ENCODE data around the gene ADCY3.

Gene ADCY3

DNA sequence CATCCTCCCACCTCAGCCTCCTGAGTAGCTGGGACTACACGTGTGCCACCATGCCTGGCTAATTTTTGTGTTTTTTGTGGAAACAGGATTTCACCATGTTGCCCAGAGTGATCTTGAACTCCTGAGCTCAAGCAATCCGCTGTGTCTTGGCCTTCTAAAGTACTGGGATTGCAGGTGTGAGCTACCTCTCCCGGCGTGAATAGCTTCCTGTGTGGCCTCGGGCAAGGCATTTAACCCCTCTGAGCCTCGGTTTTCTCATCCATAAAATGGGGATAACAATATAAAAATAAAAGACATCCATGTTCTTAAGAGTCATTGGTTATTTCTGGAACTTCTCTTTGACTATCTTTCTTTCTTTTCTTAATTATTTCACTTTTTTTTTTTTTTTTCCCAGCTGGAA is 19.3 kb upstream of the ADCY3 start:
- Histone ChIP-seq H3K9me3 (ENCODE audit: control extremely low read depth in 1 of 5, control insufficient read depth in 4 of 5, insufficient read depth in 2 of 5, low read depth in 1 of 5, low read length in 4 of 5) (no peaks in the 10 kb centered on the region), H3K27ac (ENCODE audit: insufficient read depth in 1 of 2, low read depth in 1 of 2, low read length in 2 of 2, poor library complexity in 1 of 2, severe bottlenecking in 2 of 2) (no peak overlapping the region), H3K4me3 (ENCODE audit: control insufficient read depth in 1 of 7, extremely low read depth in 1 of 7, insufficient read depth in 4 of 7, low read depth in 2 of 7, low read length in 6 of 7) (no peak overlapping the region), H3K4me1 (ENCODE audit: control extremely low read depth in 1 of 4, control insufficient read depth in 4 of 4, insufficient read depth in 4 of 4, low read length in 3 of 4) (no peaks in the 10 kb centered on the region), H3K27me3 (replicated peaks in 2 of 5; ENCODE audit: control insufficient read depth in 4 of 5, insufficient read depth in 5 of 5, low read length in 4 of 5) (no peaks in the 10 kb centered on the region), H3K36me3 (ENCODE audit: control insufficient read depth in 4 of 4, insufficient read depth in 4 of 4, low read length in 3 of 4) (peaks cover 0 to 5% (median 0%) of the 10 kb centered on the region in 4 experiments)
- 100% methylated on average over 2 of the region's 6 CpGs for WGBS (ENCODE audit: insufficient coverage)
- ChIA-PET CTCF (interaction anchor here (0.8 to 1.7 kb wide), 2 partner anchors 16 to 21 kb away, joined by 3 read pairs; no protein-coding TSS in a partner anchor), POLR2A (no interaction called here)
- DNase-seq = no peak

DNA sequence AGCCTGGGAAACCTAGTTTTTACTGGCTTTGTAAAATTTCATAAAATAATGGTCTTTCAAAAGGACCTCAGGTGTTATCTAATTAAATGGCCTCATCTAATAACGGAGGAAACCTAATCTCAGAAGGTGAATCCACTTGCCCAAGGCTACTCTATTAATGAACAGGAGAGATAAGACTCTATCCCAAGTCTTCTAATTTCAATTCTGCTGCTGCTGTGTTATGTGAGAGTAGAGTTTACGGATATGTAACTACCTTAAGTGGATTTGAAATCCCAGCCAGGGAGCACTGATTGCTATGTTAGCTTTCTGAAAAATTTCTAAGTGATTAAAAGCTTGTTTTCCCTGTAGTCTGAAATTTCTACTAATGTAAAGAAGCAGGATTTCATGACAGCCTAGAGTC is 17.2 kb upstream of the ADCY3 start:
- H3K4me3 ChIP-seq (ENCODE audit: control insufficient read depth in 1 of 7, extremely low read depth in 1 of 7, insufficient read depth in 4 of 7, low read depth in 2 of 7, low read length in 6 of 7) = no peak overlapping the region
- no peak overlapping the region for H3K27ac ChIP-seq (ENCODE audit: insufficient read depth in 1 of 2, low read depth in 1 of 2, low read length in 2 of 2, poor library complexity in 1 of 2, severe bottlenecking in 2 of 2)
- ChIA-PET CTCF (no interaction called here), POLR2A (no interaction called here)
- H3K4me1 ChIP-seq (ENCODE audit: control extremely low read depth in 1 of 4, control insufficient read depth in 4 of 4, insufficient read depth in 4 of 4, low read length in 3 of 4) = no peaks in the 10 kb centered on the region
- no peaks in the 10 kb centered on the region for H3K36me3 ChIP-seq (ENCODE audit: control insufficient read depth in 4 of 4, insufficient read depth in 4 of 4, low read length in 3 of 4)
- WGBS (ENCODE audit: insufficient coverage) = 100% methylated on average over 1 of the region's 2 CpGs
- no peaks in the 10 kb centered on the region for H3K27me3 ChIP-seq (replicated peaks in 2 of 5; ENCODE audit: control insufficient read depth in 4 of 5, insufficient read depth in 5 of 5, low read length in 4 of 5)
- DNase-seq = no peak
- H3K9me3 ChIP-seq (ENCODE audit: control extremely low read depth in 1 of 5, control insufficient read depth in 4 of 5, insufficient read depth in 2 of 5, low read depth in 1 of 5, low read length in 4 of 5) = no peaks in the 10 kb centered on the region

DNA sequence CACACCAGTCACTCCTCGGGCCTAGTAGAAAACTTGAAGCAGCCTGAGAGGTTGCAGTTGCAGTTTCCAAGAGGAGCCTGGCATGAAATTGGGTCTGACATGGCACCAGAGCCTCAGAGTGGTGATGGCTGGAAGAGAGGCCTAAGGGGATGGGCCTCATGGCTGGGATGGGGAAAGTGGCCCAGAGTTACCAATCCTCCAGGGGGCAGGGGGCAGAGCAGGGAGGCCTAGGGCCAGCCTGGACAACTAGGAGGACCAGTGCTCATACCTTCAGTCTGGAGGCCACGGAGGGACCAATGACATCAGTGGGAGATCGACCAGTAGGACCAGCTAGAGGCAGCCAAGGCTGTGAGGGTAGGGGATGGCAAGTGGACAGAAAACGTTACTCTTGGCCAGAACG is 15.1 kb upstream of the ADCY3 start:
- ChIA-PET CTCF (interaction anchor here (1.2 to 2.8 kb wide), 2 partner anchors 11 to 16 kb away, joined by 3 to 9 read pairs; no protein-coding TSS in a partner anchor), POLR2A (interaction anchor here (0.7 kb wide), 1 partner anchor 50 kb away, joined by 3 read pairs; no protein-coding TSS in a partner anchor)
- Histone ChIP-seq H3K9me3 (ENCODE audit: control extremely low read depth in 1 of 5, control insufficient read depth in 4 of 5, insufficient read depth in 2 of 5, low read depth in 1 of 5, low read length in 4 of 5) (no peaks in the 10 kb centered on the region), H3K27ac (ENCODE audit: insufficient read depth in 1 of 2, low read depth in 1 of 2, low read length in 2 of 2, poor library complexity in 1 of 2, severe bottlenecking in 2 of 2) (no peak overlapping the region), H3K27me3 (replicated peaks in 2 of 5; ENCODE audit: control insufficient read depth in 4 of 5, insufficient read depth in 5 of 5, low read length in 4 of 5) (no peaks in the 10 kb centered on the region), H3K36me3 (ENCODE audit: control insufficient read depth in 4 of 4, insufficient read depth in 4 of 4, low read length in 3 of 4) (no peaks in the 10 kb centered on the region), H3K4me1 (ENCODE audit: control extremely low read depth in 1 of 4, control insufficient read depth in 4 of 4, insufficient read depth in 4 of 4, low read length in 3 of 4) (peaks cover 0 to 15% (median 8%) of the 10 kb centered on the region in 4 experiments), H3K4me3 (ENCODE audit: control insufficient read depth in 1 of 7, extremely low read depth in 1 of 7, insufficient read depth in 4 of 7, low read depth in 2 of 7, low read length in 6 of 7) (no peak overlapping the region)
- WGBS (ENCODE audit: insufficient coverage) = 95% methylated on average over 4 of the region's 5 CpGs
- no peak for DNase-seq

DNA sequence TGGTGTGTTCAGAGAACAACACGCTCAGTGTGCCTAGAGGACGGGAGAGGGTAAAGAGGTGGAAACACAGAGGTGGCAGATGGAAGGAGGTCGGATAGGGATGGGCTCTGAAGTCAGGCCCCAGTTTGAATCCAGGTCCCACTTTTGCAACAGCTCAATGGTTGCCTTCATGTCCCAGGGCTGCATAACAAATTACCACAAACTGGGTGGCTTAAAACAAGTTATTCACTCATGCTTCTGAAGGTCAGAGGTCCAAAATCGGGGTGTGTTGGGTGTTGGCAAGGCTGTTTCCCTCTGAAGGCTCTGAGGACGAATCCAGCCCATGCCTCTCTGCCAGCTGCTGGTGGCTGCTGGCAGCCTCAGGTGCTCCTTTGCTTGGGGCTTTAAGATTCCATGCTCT is 12.7 kb upstream of the ADCY3 start:
- Histone ChIP-seq H3K9me3 (ENCODE audit: control extremely low read depth in 1 of 5, control insufficient read depth in 4 of 5, insufficient read depth in 2 of 5, low read depth in 1 of 5, low read length in 4 of 5) (no peaks in the 10 kb centered on the region), H3K4me3 (ENCODE audit: control insufficient read depth in 1 of 7, extremely low read depth in 1 of 7, insufficient read depth in 4 of 7, low read depth in 2 of 7, low read length in 6 of 7) (no peak overlapping the region), H3K4me1 (ENCODE audit: control extremely low read depth in 1 of 4, control insufficient read depth in 4 of 4, insufficient read depth in 4 of 4, low read length in 3 of 4) (peaks cover 0 to 19% (median 9%) of the 10 kb centered on the region in 4 experiments), H3K27ac (ENCODE audit: insufficient read depth in 1 of 2, low read depth in 1 of 2, low read length in 2 of 2, poor library complexity in 1 of 2, severe bottlenecking in 2 of 2) (no peak overlapping the region), H3K36me3 (ENCODE audit: control insufficient read depth in 4 of 4, insufficient read depth in 4 of 4, low read length in 3 of 4) (no peaks in the 10 kb centered on the region), H3K27me3 (replicated peaks in 2 of 5; ENCODE audit: control insufficient read depth in 4 of 5, insufficient read depth in 5 of 5, low read length in 4 of 5) (no peaks in the 10 kb centered on the region)
- 100% methylated on average over 5 of the region's 5 CpGs for whole genome bisulfite sequencing (ENCODE audit: insufficient coverage)
- ChIA-PET POLR2A (no interaction called here), CTCF (no interaction called here)
- no peak for DNase-seq

DNA sequence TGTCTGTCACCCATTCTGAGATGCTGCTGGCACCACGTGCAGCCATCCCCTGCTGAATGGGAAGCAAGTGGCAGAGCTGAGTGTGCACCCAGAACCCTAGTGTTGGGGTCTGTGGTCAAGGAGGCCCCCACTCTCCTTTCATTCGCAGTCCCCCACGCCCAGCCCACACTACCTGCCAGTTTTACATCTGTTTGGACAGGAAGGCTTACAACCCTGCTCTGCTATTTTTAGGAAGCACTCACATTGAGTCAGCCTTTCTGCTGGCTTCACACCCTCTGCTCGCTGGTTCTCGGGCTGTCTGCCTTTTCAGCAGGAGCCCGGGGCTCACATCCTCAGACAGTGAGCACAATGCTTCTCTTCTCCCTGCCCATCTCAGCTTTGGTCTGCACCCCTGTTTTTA is 10.7 kb upstream of the ADCY3 start:
- H3K27ac ChIP-seq (ENCODE audit: insufficient read depth in 1 of 2, low read depth in 1 of 2, low read length in 2 of 2, poor library complexity in 1 of 2, severe bottlenecking in 2 of 2) = no peak overlapping the region
- DNase-seq = peak in 2 of 3 donors; percentile 64 to 73
- ChIA-PET CTCF (interaction anchor here (0.8 kb wide), 1 partner anchor 70 kb away, joined by 3 read pairs; no protein-coding TSS in a partner anchor), POLR2A (interaction anchor here (1.6 kb wide), 1 partner anchor 11 kb away, joined by 4 read pairs; the partner anchor contains the start of gene ADCY3)
- 2% methylated on average over 6 of the region's 6 CpGs for WGBS (ENCODE audit: insufficient coverage)
- H3K36me3 ChIP-seq (ENCODE audit: control insufficient read depth in 4 of 4, insufficient read depth in 4 of 4, low read length in 3 of 4) = no peaks in the 10 kb centered on the region
- peaks cover 0 to 32% (median 23%) of the 10 kb centered on the region in 4 experiments for H3K4me1 ChIP-seq (ENCODE audit: control extremely low read depth in 1 of 4, control insufficient read depth in 4 of 4, insufficient read depth in 4 of 4, low read length in 3 of 4)
- no peaks in the 10 kb centered on the region for H3K9me3 ChIP-seq (ENCODE audit: control extremely low read depth in 1 of 5, control insufficient read depth in 4 of 5, insufficient read depth in 2 of 5, low read depth in 1 of 5, low read length in 4 of 5)
- H3K27me3 ChIP-seq (replicated peaks in 2 of 5; ENCODE audit: control insufficient read depth in 4 of 5, insufficient read depth in 5 of 5, low read length in 4 of 5) = no peaks in the 10 kb centered on the region
- no peak overlapping the region for H3K4me3 ChIP-seq (ENCODE audit: control insufficient read depth in 1 of 7, extremely low read depth in 1 of 7, insufficient read depth in 4 of 7, low read depth in 2 of 7, low read length in 6 of 7)

DNA sequence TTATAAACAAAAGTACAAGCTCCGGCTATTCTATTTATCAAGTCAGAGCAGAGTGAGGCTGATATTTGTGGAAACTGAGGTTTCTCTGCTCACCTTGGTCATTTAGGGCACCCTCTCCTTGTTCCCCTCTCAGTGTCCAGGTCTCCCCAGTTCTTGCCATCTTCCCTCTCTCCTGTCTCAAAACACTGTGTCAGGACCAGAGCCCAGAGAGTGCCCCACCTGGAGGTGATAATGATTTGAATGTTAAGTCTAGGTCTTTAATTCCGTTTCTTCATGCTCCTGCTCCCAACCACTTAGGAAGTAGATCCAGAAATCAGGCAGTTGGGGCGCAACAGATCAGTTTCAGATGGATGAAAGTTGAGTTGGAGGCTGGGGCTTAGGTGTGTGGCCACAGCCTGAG is 9.2 kb upstream of the ADCY3 start:
- Histone ChIP-seq H3K4me1 (ENCODE audit: control extremely low read depth in 1 of 4, control insufficient read depth in 4 of 4, insufficient read depth in 4 of 4, low read length in 3 of 4) (peaks cover 0 to 32% (median 23%) of the 10 kb centered on the region in 4 experiments), H3K36me3 (ENCODE audit: control insufficient read depth in 4 of 4, insufficient read depth in 4 of 4, low read length in 3 of 4) (no peaks in the 10 kb centered on the region), H3K4me3 (ENCODE audit: control insufficient read depth in 1 of 7, extremely low read depth in 1 of 7, insufficient read depth in 4 of 7, low read depth in 2 of 7, low read length in 6 of 7) (no peak overlapping the region), H3K27ac (ENCODE audit: insufficient read depth in 1 of 2, low read depth in 1 of 2, low read length in 2 of 2, poor library complexity in 1 of 2, severe bottlenecking in 2 of 2) (no peak overlapping the region), H3K27me3 (replicated peaks in 2 of 5; ENCODE audit: control insufficient read depth in 4 of 5, insufficient read depth in 5 of 5, low read length in 4 of 5) (no peaks in the 10 kb centered on the region), H3K9me3 (ENCODE audit: control extremely low read depth in 1 of 5, control insufficient read depth in 4 of 5, insufficient read depth in 2 of 5, low read depth in 1 of 5, low read length in 4 of 5) (no peaks in the 10 kb centered on the region)
- 100% methylated on average over 2 of the region's 3 CpGs for WGBS (ENCODE audit: insufficient coverage)
- CTCF ChIA-PET = interaction anchor here (1.0 kb wide), 1 partner anchor 201 kb away, joined by 3 read pairs; no protein-coding TSS in a partner anchor
- DNase-seq = no peak
- POLR2A ChIA-PET = no interaction called here

DNA sequence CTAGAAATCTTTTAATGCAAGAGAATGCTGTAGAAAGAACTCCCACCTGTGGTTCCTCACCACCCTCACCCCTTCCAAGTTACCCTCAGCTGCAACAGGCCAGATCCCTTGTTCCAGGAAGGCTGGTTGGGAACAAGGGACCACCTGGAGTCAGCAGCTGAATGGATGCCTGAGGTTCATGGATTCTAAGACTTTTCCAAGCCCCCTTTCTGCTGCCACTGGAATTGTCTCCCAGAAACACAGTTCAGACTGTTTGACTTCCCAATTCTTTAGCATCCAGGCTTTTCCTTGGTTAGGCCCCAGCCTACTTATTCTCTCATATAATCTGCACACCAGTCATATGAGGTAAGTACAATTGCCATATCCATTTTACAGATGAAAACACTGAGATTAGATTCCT is 8.0 kb upstream of the ADCY3 start:
- Histone ChIP-seq H3K36me3 (ENCODE audit: control insufficient read depth in 4 of 4, insufficient read depth in 4 of 4, low read length in 3 of 4) (no peaks in the 10 kb centered on the region), H3K4me1 (ENCODE audit: control extremely low read depth in 1 of 4, control insufficient read depth in 4 of 4, insufficient read depth in 4 of 4, low read length in 3 of 4) (peaks cover 0 to 32% (median 23%) of the 10 kb centered on the region in 4 experiments), H3K27me3 (replicated peaks in 2 of 5; ENCODE audit: control insufficient read depth in 4 of 5, insufficient read depth in 5 of 5, low read length in 4 of 5) (no peaks in the 10 kb centered on the region), H3K27ac (ENCODE audit: insufficient read depth in 1 of 2, low read depth in 1 of 2, low read length in 2 of 2, poor library complexity in 1 of 2, severe bottlenecking in 2 of 2) (no peak overlapping the region), H3K9me3 (ENCODE audit: control extremely low read depth in 1 of 5, control insufficient read depth in 4 of 5, insufficient read depth in 2 of 5, low read depth in 1 of 5, low read length in 4 of 5) (no peaks in the 10 kb centered on the region), H3K4me3 (ENCODE audit: control insufficient read depth in 1 of 7, extremely low read depth in 1 of 7, insufficient read depth in 4 of 7, low read depth in 2 of 7, low read length in 6 of 7) (no peak overlapping the region)
- ChIA-PET POLR2A (no interaction called here), CTCF (no interaction called here)
- no peak for DNase-seq
